Stimulated activated CD4-positive, alpha-beta T cell treated with anti-CD3 and anti-CD28 coated beads, Interleukin-1b, Interleukin-23, amount 100 ng/mL, for 4 hours (primary cell): Measurements from ENCODE around the gene IRX2.

Source experiments
- DNase-seq, 2 donors: peaks; one replicate each; pipeline ENCODE4 v3.0.0-alpha.2; 2020; ENCODE audit warnings: low read depth in 2 of 2

IRX2 gene

GRCh38 chr5:2756211-2757152, 5.0 kb upstream of the IRX2 start:
- DNase-seq: no peak

GRCh38 chr5:2755681-2756171, 4.2 kb upstream of the IRX2 start:
- DNase-seq: no peak

GRCh38 chr5:2755076-2755680, 3.7 kb upstream of the IRX2 start:
- no peak for DNase-seq

GRCh38 chr5:2754581-2755075, 3.2 kb upstream of the IRX2 start:
- DNase-seq: no peak

GRCh38 chr5:2753452-2754420, 2.3 kb upstream of the IRX2 start:
- DNase-seq: no peak

- DNase-seq: no peak
Measured at GRCh38 chr5:2752821-2753439, 1.5 kb upstream of the IRX2 start.

- no peak for DNase-seq
Measured at GRCh38 chr5:2752059-2752820, 763 bp upstream of the IRX2 start.

- DNase-seq: no peak
Measured at GRCh38 chr5:2750758-2751464, 566 bp downstream of the IRX2 start.

GRCh38 chr5:2750026-2750757, 1.3 kb downstream of the IRX2 start:
- no peak for DNase-seq

- DNase-seq: no peak
Measured at GRCh38 chr5:2749514-2750025, 1.9 kb downstream of the IRX2 start.

- no peak for DNase-seq
Measured at GRCh38 chr5:2748861-2749513, 2.5 kb downstream of the IRX2 start.

- DNase-seq: no peak
Measured at GRCh38 chr5:2748179-2748860, 3.2 kb downstream of the IRX2 start.

- no peak for DNase-seq
Measured at GRCh38 chr5:2747363-2748162, 3.9 kb downstream of the IRX2 start.

- DNase-seq: no peak
Measured at GRCh38 chr5:2746561-2747032, 4.9 kb downstream of the IRX2 start.

- no peak for DNase-seq
Measured at GRCh38 chr5:2744485-2744884, 7.0 kb downstream of the IRX2 start.

- DNase-seq: no peak
Measured at GRCh38 chr5:2742921-2743679, 8.4 kb downstream of the IRX2 start.
